GM21786 (cell line): ENCODE data around the gene GBX2.

Experiments used
- ATAC-seq: cut with Tn5 transposase; IDR thresholded peaks from one replicate; pipeline ENCODE4 v1.9.1; 2021; ENCODE audit not compliant: unreplicated experiment

GBX2 gene

DNA sequence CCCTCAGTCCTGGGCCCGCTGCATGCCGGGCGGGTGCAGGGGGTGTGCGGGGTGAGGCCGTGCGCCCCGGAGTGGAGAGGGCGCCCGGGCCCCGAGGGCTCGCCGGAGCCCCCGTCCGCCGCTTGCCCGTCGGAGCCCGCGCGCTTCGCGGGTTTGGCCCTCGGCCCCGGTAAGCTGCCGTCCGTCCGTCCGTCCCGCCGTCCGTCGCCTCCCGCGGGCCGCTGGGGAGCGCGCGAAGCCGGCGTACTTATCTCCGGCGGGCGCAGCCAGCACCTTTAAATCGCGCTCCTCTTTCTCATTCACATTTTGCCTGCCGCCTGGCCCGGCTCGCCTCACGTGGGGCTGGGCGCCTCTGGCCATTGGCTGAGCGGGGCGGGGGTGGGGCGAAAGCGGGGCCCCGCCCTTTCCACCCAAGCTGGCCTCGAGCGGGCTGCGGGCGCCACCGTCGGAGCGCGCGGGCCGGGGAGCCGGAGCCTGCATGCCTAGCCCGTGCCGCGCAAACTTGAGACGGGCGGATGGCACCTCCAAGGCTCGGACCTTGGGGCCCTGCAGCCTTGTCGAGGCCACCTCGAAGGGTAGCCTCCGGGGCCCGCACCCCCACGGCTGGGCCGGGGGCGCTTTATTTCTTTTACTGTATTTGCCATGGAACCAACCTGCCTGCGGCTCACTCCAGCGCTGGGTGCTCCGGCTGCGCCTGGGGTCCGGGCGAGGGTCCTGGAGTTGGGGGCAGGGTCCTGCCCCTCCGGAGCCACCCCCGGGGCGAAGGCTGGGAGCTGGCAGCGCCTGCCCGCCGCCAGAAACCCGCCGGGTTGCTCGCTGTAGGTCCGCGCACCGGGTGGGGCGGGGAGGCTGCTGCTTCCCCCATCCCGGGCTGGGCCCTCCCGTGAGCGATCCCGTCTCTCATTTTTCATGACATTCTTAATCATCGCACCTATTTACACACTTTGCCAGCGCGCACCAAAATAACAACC lies at the start of gene GBX2:
GBX2 (minus strand) TSS at position 277 of the 971 bp plus-strand sequence. CDS start 415 bp downstream, outside the sequence.
- no peak for ATAC-seq

DNA sequence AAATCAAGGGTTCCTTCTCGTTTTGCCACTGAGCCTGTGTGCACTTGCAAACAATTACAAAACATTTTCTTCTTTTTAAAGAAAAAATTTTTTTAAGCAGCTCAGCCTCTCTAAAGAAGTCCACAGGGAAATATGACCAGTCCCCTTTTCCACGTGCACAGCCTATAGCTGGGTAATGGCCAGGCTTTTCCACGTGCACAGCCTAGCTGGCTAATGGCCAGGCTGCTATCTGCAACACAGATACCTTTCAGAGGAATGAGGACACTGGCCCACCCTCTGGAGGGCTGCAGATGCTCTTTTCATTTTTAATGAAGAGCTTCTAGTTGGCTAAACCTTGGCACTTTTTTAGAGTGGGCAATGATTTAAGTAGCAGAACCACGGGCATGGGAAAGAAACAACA lies 49.7 kb upstream of the GBX2 start:
- no peak for ATAC-seq

DNA sequence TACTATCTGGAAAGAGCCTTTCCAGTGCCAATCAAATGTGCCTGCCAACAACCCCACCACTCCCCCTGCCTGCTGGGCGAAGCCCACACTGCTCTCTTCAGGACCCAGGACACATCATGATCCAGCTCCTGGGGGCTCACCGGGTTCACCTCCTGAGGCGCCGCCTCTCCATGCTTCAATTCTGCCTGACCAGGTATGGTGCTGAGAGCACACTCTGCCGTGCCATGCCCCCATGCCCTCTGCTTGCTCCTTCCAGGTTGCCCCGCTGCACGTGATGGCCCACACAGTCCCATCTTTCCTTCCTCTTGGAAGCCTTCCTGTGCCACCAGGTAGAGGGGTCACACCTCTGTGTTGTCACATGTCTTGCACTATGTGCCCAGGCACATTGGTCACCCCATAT lies 48.5 kb upstream of the GBX2 start:
- no peak for ATAC-seq

DNA sequence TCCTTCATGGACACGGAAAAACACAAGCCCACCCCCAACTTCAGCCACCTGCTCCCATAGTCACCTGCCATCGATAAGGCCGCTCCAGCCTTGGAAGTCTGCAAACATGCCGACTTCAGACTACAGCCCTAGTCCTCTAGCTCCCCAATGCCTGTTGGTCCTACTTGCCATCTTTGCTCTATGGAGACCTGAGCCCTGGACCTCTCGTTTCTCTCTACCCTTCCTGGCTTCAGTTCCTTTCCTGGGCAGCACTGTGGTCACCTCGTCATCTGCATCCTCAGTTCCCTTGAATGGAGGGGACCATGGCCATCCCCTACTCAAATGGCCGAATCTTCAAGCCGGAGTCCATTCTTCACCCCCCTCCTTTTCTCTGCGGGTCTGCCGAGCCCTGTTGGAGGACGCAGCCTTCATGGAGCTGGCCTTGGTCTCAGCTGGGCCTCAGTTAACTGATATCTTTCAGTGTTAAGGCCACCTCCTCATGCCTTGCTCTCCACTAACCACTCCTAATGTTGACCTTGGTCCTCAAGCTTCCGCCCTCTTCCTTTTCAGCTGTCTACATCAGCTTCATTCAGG lies 47.7 kb upstream of the GBX2 start:
- ATAC-seq: no peak

DNA sequence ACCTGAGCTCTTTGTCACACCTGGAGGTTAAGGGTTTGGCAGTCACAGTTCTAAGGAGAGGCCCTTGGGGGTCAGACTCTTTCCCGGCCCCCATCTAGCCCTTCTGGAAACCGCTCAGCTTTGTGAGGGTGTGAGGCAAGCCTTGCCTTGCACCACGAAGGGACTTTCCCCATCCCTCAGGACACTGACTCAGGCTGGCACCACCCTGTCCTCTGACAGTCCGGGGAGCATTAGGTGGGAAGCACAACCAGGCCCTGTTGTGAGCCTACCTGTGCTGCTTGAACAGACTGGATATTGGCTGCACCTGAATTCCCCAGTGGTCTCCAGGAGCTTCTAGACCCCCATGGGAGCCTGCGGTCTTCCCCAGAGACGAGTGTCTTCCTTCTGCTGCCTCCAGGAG lies 47.0 kb upstream of the GBX2 start:
- no peak for ATAC-seq

DNA sequence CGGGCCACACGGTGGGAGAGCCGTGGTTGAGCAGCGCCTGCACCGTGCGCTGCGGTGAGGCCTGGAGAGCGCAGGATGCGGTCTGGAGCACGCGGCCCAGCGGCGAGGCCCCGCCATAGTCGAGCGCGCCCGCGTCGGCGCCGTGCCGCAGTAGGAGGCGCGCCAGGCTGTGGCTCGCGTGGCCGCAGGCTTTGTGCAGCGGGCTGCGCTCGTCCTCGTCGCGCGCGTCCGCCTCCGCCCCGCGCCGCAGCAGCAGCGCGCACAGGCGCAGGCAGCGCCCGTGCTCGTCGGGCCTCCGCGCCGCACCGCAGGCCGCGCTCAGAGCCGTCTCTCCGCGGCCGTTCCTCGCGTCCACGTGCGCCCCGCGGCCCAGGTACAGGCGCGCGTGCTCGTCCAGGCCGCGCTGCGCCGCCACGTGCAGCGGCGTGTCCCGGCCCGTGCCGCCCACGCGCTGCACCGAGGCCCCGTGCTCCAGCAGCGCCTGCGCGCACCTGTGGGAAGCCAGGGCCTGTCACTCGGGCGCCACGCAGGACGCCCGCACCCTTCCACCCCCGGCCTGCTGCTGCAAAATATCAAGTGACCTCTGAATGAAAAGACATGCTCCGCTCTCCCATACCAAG lies 46.3 kb upstream of the GBX2 start:
- ATAC-seq: no peak

DNA sequence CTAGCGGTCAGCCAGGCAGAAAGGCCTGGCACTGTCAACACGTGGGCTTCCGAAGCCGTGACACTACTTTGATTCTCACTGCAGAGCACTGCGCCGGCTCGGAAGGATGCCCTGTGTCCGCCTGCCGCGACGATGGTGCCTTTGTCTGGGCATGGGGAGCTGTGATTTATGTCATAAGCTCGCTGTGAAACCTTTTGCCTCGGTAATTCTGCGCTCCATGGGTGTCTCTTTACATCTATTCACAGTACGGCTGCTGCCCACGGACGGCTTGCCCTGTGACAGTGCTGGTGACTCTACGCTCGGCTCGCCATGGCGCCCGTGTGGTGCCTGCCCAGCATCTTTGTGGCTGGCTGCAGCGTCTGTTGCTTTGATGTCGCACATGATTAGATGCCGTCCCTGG lies 43.1 kb upstream of the GBX2 start:
- no peak for ATAC-seq

DNA sequence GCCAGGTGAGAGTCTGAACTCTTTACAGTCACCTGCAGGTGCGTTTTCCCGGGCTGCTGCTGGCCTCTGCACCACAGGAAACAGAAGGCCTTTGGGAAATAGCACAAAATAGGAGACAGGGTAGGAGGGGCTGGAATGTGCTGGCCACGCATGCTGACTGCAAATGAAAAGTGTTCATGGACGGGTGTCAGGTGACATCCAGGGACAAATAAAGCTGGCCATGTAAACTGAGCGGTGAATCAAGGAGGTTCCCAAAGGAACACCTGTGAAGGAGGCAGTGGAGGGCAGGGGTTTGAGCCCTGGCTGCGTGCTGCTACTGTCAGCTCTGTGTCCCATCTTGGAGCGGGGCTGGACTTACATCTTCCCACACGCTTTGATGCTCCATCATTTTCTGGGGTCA lies 42.4 kb upstream of the GBX2 start:
- ATAC-seq: no peak

DNA sequence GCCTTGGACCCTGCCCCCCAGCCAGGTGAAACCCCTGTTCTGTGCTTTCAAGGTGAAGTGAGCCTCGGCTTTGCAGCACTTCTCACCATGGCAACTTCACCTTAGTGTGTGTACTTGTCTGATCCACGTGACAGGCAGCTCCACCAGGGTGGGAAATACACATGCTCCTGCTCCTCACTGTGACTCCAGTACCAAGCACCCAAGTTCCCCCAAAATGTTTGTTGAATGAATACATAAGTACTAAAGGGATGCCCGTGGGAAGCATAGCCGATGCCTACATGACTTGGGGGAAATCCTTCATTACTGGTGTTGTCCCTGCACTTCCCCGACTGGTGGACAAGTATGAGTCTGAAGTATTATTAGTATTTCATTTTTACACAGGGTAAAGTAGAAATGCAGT lies 41.8 kb upstream of the GBX2 start:
- no peak for ATAC-seq

DNA sequence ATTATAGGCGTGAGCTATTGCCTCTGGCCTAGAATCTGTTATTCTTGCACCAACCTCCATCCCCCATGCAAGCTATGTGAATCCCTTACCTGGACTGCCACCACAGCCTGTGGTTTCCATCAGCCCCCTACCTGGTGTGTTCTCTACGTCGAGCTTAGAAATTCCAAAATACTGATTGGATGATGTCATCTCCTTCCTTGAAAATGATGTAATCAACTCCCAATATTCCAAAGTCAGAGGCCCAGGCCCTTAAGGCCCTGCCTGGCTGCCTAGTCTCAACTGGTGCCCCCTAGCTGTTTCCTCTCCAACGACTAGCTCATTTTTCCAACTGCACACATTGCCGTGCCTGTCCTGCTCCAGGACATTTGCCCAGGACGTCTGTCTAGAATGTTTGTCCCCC lies 41.3 kb upstream of the GBX2 start:
- no peak for ATAC-seq

DNA sequence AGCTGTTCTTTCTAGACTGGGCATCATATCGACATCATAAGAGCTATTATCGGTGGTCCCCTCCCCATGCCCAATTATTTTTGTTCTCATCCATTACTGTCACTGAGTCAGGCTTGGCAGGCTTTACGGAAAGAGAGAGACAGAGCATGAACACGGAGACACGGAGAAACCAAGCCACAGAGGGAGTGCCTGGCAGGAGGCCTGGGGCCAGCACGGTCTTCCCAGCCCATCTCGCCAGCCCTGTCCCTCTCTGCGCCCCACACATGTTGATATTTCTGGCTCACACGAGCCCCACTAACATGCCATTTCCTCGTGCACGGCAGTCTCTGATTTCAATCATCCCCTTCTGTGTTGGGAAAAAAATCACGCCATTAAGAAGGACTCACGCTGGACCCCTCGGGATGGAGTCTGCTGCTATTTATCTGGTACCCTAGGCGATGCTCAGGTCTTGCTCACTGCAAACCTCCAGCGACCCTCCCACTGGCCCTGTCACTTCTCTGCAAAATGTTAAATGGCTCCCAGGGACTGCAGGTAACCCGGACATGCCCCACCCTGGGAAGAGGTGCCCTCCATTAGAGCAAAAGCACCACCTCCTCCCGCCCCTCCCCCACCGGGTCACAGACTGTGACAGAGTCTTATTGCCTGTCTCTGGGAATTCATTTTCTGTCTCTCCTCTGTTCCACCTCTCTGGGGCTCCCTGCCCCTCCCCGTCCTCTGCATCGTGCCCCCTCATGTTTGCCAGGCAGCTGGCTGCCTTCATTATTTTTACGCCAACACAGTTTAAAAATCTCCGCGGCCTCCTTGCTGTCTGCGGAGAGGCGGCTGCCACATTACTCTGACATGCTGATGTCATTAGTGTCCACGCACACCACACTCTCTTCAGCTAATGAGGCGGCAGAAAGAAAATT lies 40.1 kb upstream of the GBX2 start:
- no peak for ATAC-seq

DNA sequence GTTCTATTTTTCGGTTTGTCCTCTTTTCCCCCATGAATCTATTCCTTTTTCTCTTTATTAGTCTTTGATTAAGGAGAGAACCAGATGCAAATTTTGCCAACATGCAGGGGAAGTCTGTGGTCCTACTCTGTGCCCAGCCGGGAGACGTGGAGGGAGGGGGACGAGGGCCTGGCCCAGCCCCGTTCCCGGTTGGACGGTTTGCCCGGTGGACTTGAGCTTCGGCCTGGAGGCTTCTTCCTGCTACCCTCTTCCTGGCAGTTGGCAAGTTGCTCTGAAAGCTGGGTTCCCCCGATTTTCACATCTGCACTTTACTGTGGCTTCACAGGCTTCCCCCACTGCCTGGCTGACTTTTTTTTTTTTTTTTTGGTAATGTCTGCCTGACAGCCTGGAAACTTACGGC lies 39.3 kb upstream of the GBX2 start:
- ATAC-seq: no peak

DNA sequence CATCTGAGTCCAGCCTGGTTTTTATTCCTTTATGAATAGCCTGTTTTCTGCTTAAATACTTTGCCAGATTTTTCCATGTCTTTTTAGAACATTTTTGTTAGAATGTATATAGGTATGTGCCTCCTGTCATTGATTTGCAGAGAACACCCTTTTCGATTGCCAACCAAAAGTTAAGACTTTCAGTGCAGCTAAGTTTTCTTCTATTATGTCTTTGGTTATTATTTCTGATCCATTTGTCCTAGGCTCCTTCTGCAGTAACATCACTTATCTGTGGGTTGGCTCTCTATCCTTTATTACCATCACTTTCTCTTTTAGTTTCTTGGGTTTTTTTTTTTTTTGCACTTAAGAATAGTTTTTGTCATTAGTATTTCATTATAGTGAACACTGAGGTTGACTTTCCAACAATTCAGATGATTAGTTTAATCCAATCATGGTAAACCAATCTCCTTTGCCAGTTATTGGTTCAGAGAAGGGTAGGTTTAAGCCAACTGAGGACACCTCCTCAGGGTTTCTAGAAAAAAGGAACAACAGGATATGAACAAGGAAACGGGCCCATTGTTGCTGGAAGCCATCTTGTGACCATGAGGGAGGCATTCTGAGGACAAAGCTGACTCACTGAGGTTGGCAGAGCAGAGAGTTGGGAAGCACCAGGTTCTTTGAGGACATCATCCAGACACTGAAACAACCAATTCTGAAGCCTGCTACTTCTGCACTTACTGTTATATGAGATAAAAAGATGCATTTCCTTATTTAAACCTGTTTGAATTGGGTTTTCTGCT lies 37.9 kb upstream of the GBX2 start:
- no peak for ATAC-seq

DNA sequence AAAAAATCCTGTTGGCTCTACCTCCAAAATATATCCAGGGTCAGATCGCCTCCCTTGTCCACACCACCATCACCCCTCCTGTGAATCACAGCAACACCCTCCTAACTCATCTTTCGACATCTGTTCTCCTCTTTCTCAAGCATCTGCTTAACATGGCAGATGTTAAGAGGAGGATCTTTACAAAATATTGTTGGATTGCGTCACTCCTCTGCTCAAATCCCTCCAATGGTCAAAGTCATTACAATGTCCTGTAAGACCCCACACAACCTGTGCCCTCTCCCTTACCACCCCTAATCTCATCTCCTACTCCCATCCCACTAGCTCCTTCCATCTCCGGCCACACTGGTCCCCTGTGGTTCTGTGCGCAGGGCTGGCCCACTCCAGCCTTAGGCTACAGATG lies 36.8 kb upstream of the GBX2 start:
- no peak for ATAC-seq

DNA sequence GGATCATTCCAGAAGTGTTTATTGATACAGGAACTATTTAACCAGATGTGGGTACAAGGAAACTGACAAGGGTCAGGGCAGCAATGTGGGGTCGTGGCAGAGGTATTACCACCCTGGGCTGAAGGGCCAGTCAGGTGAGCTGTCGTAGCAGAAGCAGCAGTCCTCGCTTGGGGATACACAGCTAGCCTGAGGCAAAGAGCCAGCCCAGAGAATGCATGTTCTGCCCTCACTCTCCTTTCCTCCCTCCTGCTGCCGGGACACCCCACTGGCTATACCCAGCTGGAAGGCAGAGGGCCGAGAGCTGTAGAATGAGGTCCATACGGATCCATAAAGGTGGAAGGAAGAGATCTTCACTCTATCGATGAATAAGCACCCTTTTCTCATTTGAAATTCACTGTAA lies 32.2 kb upstream of the GBX2 start:
- no peak for ATAC-seq

DNA sequence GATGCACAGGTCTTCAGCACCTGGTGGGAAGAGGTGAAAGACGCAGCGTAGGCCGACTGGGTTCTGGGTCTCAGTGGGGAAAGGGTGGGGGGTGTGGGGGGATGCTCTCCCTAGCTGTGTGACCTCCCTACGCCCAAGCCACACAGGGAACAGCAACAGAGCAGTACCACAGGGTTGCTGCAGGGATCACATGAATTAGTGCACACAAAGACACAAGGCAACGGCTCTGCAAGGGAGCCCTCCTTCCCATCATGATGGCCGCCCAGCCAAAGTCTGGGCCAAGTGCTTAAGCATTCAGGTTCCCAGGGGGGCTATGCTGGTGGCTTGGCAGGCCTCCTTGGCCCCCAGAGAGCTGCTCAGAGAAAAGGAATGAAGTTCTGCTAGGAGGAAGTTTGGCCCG lies 28.2 kb upstream of the GBX2 start:
- no peak for ATAC-seq

DNA sequence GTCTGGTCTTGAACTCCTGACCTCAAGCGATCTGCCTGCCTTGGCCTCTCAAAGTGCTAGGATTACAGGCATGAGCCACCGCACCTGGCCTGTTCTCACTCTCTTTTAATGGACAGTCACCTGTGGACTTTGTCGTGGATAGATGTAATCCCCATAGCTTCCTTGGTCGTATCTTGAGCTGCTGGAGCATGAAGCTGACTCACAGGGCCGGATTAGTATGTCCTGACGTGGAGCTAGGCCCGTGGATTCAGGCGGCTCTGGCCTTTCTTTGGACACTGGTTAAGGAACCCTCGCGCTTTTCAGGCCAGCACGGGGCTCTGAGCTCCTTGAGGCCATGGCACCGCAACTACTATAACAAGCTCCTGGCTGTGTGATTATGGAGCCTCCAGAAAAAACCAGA lies 27.5 kb upstream of the GBX2 start:
- no peak for ATAC-seq

DNA sequence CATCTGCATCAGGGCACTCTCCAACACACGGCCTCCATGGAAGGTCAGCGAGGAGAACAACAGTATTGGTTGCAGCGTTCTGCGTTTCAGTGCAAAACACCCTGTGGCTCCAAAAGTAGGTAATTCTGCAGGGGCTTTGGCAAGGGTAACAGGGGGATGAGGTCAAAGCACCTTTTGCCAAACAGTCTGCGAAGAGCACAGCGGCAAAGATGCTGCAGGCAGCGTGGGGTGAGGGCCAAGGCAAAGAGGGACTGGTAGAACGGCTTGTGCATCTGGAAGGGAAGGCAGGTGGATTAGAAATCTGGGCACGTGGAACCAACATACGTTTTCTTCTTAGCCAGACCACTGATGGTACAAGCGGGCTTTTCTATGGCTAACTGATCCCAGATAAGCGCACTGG lies 26.6 kb upstream of the GBX2 start:
- no peak for ATAC-seq

DNA sequence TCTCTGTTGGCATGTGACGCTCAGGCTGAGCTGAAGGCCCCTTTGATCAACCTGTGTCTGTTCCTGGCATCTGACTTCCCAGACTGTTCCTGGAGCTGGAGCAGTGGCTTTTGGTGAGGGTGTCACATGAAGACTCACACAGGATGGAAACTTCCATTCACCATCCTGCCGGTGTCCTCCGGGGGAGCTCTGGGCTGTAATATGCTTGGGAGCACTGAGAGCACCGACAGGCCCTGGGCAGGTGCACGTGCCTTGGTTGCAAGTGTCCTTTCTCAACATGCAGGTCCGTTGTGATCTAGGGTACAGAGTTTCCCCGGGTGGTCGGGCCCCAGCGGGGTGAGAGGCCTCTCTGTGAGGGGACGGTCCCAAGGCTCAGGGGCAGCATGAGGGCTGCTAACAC lies 24.8 kb upstream of the GBX2 start:
- ATAC-seq: no peak

DNA sequence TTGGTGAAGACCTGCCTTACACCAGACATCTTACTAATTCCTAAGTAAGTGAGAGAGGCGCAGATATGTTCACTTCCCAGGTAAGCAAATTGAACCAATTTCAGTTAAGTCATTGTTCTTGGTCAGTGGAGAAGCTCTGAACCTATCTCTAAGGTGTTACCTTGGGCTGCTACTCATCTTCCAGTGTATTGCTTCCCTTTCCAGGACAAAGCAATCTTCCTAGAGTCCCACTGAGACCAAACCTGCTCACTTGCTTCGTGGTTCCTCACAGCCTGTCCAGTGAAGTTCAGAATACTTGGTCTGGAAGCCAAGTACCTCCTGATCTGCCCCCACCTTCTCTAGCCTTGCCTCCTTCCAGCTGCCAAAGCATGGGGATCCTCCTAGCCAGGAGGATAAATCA lies 22.5 kb upstream of the GBX2 start:
- no peak for ATAC-seq
